ENCODE measurements around the gene F8.

- TF ChIP-seq GATAD2B (conservative IDR thresholded peaks at IDR 0.05; ENCODE audit: low read depth): no peak
- TF ChIP-seq POLR2AphosphoS5 (IDR thresholded peaks at IDR 0.05; ENCODE audit: low read length): no peak
- TF ChIP-seq ETV6 (conservative IDR thresholded peaks at IDR 0.05 in 1 of 2, IDR thresholded peaks at IDR 0.05 in 1 of 2; ENCODE audit: borderline replicate concordance in 1 of 2, low read depth in 1 of 2): no peak
- TF ChIP-seq CTCF (IDR thresholded peaks at IDR 0.05 in 2 of 3, conservative IDR thresholded peaks at IDR 0.05 in 1 of 3; ENCODE audit: control insufficient read depth in 2 of 3, extremely low read depth in 1 of 3, insufficient read depth in 1 of 3, low read depth in 3 of 3, low read length in 3 of 3): no peak
- no peak for TF ChIP-seq NRF1 (conservative IDR thresholded peaks at IDR 0.05; ENCODE audit: low read depth, low read length)
- no peak for TF ChIP-seq ATF2 (IDR thresholded peaks at IDR 0.05; ENCODE audit: low read length)
- TF ChIP-seq EZH2 (IDR thresholded peaks at IDR 0.05; ENCODE audit: borderline replicate concordance, control insufficient read depth, low read depth, low read length): no peak
- no peak for TF ChIP-seq HDGF (IDR thresholded peaks at IDR 0.05)
Observed at GRCh38 chrX:154914052-154914451, 108.5 kb downstream of the F8 start.
